ENCODE measurements around the gene GOLGA7B.

GOLGA7B gene

GRCh38 chr10:97873569-97873968 is 23.9 kb downstream of the GOLGA7B start:
- DNase-seq (ENCODE audit: low read depth) = no peak
- TF ChIP-seq, protein P1, sequence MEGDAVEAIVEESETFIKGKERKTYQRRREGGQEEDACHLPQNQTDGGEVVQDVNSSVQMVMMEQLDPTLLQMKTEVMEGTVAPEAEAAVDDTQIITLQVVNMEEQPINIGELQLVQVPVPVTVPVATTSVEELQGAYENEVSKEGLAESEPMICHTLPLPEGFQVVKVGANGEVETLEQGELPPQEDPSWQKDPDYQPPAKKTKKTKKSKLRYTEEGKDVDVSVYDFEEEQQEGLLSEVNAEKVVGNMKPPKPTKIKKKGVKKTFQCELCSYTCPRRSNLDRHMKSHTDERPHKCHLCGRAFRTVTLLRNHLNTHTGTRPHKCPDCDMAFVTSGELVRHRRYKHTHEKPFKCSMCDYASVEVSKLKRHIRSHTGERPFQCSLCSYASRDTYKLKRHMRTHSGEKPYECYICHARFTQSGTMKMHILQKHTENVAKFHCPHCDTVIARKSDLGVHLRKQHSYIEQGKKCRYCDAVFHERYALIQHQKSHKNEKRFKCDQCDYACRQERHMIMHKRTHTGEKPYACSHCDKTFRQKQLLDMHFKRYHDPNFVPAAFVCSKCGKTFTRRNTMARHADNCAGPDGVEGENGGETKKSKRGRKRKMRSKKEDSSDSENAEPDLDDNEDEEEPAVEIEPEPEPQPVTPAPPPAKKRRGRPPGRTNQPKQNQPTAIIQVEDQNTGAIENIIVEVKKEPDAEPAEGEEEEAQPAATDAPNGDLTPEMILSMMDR (conservative IDR thresholded peaks at IDR 0.05; ENCODE audit: control insufficient read depth, insufficient read depth, low read depth, low read length) = no peak
- H3K4me3 ChIP-seq (ENCODE audit: control insufficient read depth, low read depth, low read length) = no peak overlapping the region

- no peak overlapping the region for H3K4me3 ChIP-seq (ENCODE audit: control insufficient read depth, low read depth, low read length)
- TF ChIP-seq, protein P1 (conservative IDR thresholded peaks at IDR 0.05; ENCODE audit: control insufficient read depth, insufficient read depth, low read depth, low read length) = no peak
- DNase-seq (ENCODE audit: low read depth) = no peak
Observed at GRCh38 chr10:97874332-97874731, 24.7 kb downstream of the GOLGA7B start.

GRCh38 chr10:97875391-97875790 is 25.7 kb downstream of the GOLGA7B start:
- TF ChIP-seq, protein P1 (conservative IDR thresholded peaks at IDR 0.05; ENCODE audit: control insufficient read depth, insufficient read depth, low read depth, low read length) = no peak
- H3K4me3 ChIP-seq (ENCODE audit: control insufficient read depth, low read depth, low read length) = no peak overlapping the region
- DNase-seq (ENCODE audit: low read depth) = no peak

DNA sequence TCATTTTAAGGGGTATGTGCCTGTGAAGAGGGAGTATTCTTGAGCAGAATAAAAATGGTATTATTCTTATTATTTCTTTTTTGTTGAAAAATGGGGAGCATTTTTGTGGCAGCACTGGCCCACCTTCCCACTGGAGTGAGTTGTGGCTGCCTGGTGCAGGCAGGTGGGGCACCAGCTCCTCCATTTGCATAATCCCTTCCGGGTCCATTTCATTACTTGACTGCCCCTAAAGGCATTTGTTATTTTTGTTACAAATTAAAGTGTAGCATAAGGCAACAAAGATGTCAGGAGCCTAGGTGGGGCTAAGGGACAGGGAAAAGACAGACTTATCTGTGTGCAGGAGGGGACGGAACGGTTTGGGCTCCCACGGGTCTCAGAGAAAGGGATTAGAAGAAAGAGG is 26.8 kb downstream of the GOLGA7B start:
- H3K4me3 ChIP-seq (ENCODE audit: control insufficient read depth, low read depth, low read length) = no peak overlapping the region
- TF ChIP-seq, protein P1 (conservative IDR thresholded peaks at IDR 0.05; ENCODE audit: control insufficient read depth, insufficient read depth, low read depth, low read length) = no peak
- DNase-seq (ENCODE audit: low read depth) = no peak

- H3K4me3 ChIP-seq (ENCODE audit: control insufficient read depth, low read depth, low read length) = no peak overlapping the region
- TF ChIP-seq, protein P1 (conservative IDR thresholded peaks at IDR 0.05; ENCODE audit: control insufficient read depth, insufficient read depth, low read depth, low read length) = no peak
- no peak for DNase-seq (ENCODE audit: low read depth)
Observed at GRCh38 chr10:97879241-97879640, 29.6 kb downstream of the GOLGA7B start.

GRCh38 chr10:97880109-97880508 is 30.5 kb downstream of the GOLGA7B start:
- TF ChIP-seq, protein P1 (conservative IDR thresholded peaks at IDR 0.05; ENCODE audit: control insufficient read depth, insufficient read depth, low read depth, low read length) = no peak
- DNase-seq (ENCODE audit: low read depth) = no peak
- H3K4me3 ChIP-seq (ENCODE audit: control insufficient read depth, low read depth, low read length) = no peak overlapping the region
